HG02970 (cell line): ENCODE results near the gene EXOC4.

Experiments
- ATAC-seq: cut with Tn5 transposase; IDR thresholded peaks from one replicate; pipeline ENCODE4 v1.9.1; 2021; ENCODE audit warnings: mild to moderate bottlenecking, moderate library complexity, moderate number of reproducible peaks; ENCODE audit not compliant: unreplicated experiment, low FRiP score

Gene EXOC4

DNA sequence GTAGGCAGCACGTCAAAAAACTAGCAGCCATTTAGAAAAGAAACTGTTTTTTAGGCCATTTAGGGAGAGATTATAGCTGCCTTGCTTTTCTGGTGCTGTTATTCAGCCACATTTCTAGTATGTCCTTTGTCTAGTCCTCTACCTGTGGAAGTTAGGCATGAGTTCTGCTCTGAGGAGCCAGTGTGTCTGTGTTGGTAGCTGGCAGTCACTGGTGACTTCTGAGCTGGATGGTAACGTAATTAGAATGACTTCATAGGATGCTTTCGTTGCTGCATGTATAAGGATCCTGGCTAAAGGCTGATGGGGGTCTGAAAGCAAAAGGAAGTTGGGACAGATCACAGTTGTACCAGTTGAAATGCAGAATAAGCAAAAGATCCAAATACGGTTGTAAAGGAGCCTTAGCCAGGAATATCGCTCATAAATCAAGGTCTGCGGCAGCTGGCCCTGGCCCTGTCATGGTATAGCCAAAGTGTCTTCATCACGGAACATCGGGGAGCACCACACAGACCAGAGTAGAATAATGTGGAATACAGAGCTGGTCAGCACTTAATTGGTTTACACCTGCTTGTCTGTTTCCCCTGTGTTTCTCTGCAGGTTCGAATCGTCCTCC, 226.7 kb downstream of the EXOC4 start:
- no peak for ATAC-seq

GRCh38 chr7:133480868-133481267, 228.0 kb downstream of the EXOC4 start:
- no peak for ATAC-seq

DNA sequence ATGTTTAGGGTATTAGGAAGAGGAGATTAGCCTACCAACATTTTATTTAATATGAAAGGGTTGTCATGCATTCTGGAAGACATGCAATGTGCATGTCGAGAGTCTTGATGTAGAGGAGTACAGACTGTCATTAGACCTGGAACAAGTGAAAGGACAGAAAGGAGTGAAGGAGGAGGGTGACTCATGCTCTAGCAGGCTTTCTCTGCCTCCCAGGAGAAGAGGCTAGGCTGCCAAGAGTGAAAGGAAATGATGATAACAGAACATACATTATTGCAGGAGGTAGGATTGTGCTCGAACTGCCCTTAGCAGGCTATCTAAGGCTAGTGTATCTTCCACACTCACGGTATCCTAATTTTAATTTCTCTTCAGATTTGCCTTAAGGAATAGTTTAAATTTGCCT, 228.8 kb downstream of the EXOC4 start:
- no peak for ATAC-seq

DNA sequence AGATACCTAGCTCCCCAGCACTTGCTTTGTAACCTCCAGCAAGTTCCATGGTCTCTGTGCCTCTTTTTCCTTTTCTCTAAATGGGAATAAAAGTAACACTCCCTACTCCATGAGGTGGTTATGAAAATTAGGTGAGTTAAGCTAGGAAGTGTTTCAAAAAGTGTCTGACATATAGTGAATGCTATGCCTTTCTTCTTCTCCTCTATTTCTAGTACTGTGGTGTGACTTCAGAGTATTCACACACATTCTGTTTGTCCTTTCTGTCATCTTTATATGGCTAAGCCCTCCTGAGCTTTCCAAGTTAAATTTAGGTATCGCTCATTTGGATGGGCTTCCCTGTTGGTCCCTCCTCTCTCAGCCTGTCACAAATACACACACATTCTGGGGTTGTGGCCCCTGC, 229.7 kb downstream of the EXOC4 start:
- ATAC-seq: no peak

DNA sequence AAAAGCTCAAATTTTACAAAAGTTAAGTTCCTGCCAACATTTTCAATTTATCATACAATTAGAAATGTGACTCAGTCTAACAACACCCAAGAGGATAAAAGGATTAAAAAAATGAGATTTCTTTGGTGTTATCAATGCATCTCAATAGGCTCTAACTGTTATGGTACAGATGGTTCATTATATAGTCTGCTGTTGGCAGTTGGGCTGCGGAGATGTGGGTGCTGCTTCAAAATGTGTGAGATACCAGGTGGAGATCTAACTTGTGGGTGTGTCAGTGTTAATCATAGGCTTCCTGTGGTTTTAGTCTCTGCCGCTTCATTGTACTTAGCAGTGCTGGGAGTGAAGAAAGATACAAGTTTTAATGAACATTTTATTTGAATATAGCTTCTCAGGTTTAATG, 231.2 kb downstream of the EXOC4 start:
- no peak for ATAC-seq

DNA sequence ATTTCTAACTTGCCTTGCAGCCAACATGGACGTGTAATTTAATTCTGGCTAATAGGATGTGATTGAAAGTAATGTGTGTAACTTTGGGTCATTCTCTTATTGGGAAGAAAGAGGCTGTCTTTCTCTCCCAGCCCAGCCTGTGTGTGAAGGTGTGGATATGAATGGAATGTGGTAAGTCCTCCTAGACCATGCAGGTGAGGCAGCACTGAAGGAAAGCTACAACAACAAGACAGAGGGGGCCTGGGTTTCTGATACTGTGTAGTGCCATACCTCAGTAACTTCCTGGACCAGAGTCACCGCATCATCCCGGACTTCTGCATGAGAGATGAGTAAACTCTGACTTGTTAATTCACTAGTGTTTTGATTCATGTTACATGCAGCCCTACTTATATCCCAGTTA, 237.0 kb downstream of the EXOC4 start:
- no peak for ATAC-seq

- no peak for ATAC-seq
Measured at GRCh38 chr7:133491201-133491691, 238.4 kb downstream of the EXOC4 start.

GRCh38 chr7:133491846-133492652, 239.2 kb downstream of the EXOC4 start:
- ATAC-seq: no peak

DNA sequence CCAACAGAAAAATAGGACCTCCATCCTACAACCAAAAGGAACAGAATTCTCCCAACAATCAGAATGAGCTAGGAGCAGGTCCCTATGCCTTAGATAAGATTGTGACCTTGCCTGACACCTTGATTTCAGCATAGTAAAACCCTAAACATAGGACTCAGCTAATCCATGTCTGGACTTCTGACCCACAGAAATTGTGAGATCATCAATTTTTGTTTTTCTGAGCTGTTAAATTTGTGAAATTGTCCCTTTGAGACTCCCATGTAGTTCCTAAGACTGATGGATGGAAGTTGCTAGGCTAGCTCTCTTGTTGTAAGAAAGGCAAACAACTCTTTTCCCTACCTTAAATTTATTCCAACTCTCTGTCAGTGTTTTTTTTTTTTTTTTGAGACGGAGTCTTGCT, 244.2 kb downstream of the EXOC4 start:
- ATAC-seq: no peak

DNA sequence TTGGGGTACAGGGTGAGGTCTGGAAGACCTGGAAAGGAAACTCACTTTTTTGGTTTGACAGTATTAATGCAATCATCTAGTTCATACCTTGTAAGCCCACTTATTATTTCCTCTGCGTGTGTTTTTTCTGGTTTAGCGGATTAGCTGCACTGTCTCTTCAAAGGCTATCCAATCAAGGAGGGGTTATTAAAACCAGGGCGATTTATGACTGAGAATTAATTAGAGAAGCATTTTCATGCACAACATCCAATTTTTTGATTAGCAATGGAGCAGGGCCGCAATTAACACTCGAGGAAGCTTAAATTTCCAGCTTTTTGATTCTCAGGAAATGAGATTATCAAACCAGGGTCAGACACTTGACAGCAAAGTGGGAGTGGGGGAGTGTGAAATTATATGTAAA, 248.9 kb downstream of the EXOC4 start:
- no peak for ATAC-seq

DNA sequence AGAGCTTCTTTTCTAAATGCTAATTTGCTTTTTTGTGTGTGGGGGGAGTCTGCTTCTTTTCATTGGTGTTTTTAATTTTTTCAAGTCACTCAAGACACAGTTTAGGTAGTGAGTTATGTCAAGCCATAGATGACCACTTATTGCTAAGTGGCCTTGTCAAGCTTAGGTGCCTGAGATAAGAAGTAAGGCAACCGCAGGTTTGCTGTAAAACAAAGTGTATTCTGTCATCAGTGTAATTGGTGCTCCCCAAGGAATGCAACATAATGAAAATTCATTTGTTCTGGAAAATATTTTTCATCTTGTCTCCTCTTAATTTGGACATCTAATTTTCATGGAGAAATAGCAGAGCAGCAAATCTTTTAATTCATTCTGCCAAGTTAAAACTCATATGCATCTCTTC, 249.6 kb downstream of the EXOC4 start:
- ATAC-seq: no peak

- ATAC-seq: no peak
Measured at GRCh38 chr7:133502972-133503371, 250.1 kb downstream of the EXOC4 start.

DNA sequence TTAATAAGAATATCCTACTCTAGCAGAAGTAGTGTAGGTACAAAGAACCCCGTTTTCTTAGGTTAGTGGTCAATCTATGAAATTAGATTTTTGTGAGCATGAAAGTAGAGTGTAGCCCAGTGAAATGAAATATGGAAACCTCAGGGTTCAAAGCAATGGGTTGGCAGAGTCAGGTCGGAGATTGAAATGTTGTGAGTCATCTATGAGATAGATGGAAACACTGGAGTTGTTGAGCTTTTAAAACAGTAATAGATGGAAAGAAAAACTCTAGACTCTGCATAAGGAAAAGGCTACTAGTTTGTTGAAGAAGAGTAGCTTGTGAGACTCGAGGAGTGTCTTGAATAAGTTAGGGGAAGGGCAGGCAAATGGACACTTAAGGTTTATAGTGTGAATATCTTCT, 251.9 kb downstream of the EXOC4 start:
- no peak for ATAC-seq

DNA sequence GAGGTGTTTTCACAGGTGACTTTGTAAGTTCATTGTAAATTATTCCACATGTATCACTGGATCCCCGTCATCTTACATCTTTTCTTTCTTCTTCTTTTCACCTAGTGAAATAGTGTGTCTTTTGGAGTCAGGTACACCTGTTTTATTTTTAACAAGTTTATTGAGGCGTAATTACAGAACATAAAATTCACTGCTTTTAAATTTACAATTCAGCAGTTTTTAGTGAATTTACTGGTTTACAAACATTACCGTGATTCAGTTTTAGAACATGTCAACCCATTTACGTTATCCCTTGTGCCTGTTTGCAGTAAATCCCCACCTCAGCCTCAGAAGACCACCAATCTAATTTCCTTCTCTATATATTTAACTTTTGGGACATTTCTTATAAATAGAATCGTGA, 256.9 kb downstream of the EXOC4 start:
- no peak for ATAC-seq

DNA sequence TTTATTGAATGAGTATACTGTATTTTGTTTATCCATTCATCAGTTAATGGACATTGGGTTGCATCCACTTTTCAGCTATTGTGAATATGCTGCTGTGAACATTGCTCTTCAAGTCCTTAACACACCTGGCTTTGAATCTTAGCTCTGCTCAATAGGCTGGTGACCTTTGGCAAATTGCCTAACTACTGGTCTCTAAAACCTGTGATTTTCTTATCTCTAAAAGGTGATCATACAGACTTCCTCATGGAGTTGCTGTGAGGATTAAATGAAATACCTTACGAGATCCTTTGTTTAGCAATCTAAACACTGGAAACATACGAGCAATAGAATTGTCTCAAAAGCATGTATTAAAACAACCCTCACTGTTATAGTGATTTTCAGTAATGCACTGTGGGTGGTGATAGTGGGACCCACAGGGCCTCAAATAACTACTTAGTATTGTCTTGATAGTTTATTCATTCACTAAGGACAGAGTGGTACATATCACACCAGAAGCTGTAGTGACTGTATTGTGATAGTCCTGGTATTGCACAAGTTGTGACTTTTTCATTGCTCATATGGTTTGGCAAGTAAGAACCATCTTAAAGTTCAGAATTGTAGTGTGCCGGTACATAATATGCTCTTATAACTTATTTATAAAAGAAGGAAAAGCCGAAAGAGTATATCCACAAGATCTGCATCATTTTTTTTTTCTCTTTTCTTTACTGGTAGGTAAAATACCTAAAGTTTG, 257.6 kb downstream of the EXOC4 start:
- no peak for ATAC-seq

- ATAC-seq: no peak
Measured at GRCh38 chr7:133511252-133511651, 258.4 kb downstream of the EXOC4 start.

- ATAC-seq: no peak
Measured at GRCh38 chr7:133511708-133512107, 258.8 kb downstream of the EXOC4 start.

GRCh38 chr7:133512560-133512959, 259.7 kb downstream of the EXOC4 start:
- no peak for ATAC-seq

DNA sequence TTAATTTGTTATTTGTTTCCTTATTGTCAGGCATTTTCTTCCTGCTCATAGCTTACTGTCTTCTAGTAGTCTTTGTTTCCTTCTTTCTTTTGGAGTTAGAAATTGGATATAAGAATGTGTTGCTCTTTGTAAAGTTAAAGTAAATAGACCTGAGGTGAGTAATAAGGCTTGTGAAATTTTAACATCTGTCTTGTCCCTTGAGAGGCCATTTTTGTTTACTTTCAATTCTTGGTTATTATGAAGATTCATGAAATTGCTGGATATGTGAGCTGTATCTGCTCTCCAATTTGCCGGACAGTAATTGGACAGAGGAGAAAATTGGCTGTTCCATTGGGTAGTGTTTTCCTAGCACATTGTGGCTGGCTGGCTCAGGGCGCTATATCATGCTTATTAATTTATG, 260.7 kb downstream of the EXOC4 start:
- no peak for ATAC-seq

- ATAC-seq: no peak
Measured at GRCh38 chr7:133514551-133514950, 261.7 kb downstream of the EXOC4 start.

DNA sequence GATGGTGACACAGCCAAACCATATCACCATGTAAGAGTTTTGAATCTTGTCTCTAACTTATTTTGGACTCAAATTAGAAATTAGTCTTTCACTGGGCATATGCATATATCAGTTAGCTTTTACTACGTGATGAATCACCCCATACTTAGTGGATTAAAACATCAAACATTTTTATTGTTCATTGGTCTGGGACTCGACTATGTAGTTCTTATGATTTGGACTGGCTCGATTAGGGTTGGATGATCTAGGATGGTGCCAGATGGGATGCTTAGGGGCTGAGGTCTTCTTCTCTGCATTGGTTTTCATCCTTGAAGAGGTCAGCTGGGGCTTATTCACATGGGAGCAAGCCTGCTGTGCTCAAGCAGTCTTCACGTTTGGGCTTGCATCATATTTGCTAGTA, 264.9 kb downstream of the EXOC4 start:
- no peak for ATAC-seq
